Astrocyte (in vitro differentiated cells and primary cell): ENCODE results near the gene GATM. TPM values are rescaled to one million over a fixed set of nuclear protein-coding genes. Genes with fewer than 3 reads are reported as not detected.

Experiments used
- DNase-seq: peaks from one replicate; pipeline ENCODE4 v3.0.0-alpha.2; 2010; ENCODE audit warnings: low read depth
- FAIRE-seq: peaks from 2 replicates; lab custom pipeline; 2011; peaks lifted over from hg19 to GRCh38; lab: Jason Lieb, UNC
- H2AFZ ChIP-seq: 2 replicates; pipeline ENCODE4 v1.6.0; 2012; ENCODE audit warnings: low read depth, low read length, inconsistent platforms
- H3K27ac ChIP-seq: 2 replicates; pipeline ENCODE4 v1.5.1; 2011; ENCODE audit warnings: low read depth, low read length, inconsistent platforms
- H3K27me3 ChIP-seq: 2 replicates; pipeline ENCODE4 v1.6.0; 2011; ENCODE audit warnings: low read length, inconsistent platforms; ENCODE audit not compliant: insufficient read depth
- H3K36me3 ChIP-seq: 2 replicates; pipeline ENCODE4 v1.5.1; 2011; ENCODE audit warnings: low read length, inconsistent platforms; ENCODE audit not compliant: insufficient read depth
- H3K4me1 ChIP-seq: 2 replicates; pipeline ENCODE4 v1.5.1; 2011; ENCODE audit warnings: low read length, inconsistent platforms; ENCODE audit not compliant: insufficient read depth
- H3K4me2 ChIP-seq: 2 replicates; pipeline ENCODE4 v1.6.0; 2012; ENCODE audit warnings: low read length, inconsistent platforms
- H3K4me3 ChIP-seq: 2 replicates; pipeline ENCODE4 v1.5.1; 2011; ENCODE audit warnings: low read depth, mild to moderate bottlenecking, low read length, inconsistent platforms; ENCODE audit not compliant: insufficient read depth
- H3K79me2 ChIP-seq: 2 replicates; pipeline ENCODE4 v1.6.0; 2012; ENCODE audit warnings: mild to moderate bottlenecking, low read length, inconsistent platforms; ENCODE audit not compliant: insufficient read depth
- H3K9ac ChIP-seq: 2 replicates; pipeline ENCODE4 v1.6.0; 2012; ENCODE audit warnings: mild to moderate bottlenecking, low read length, inconsistent platforms
- H3K9me3 ChIP-seq: 2 replicates; pipeline ENCODE4 v1.5.1; 2012; ENCODE audit warnings: low read depth, mild to moderate bottlenecking, low read length, inconsistent platforms; ENCODE audit not compliant: insufficient read depth
- H4K20me1 ChIP-seq: 2 replicates; pipeline ENCODE4 v1.6.0; 2012; ENCODE audit warnings: low read length, inconsistent platforms; ENCODE audit not compliant: insufficient read depth
- H3K27ac Mint-ChIP-seq: one replicate; pipeline ENCODE4 v1.8.0; 2021; ENCODE audit warnings: mild to moderate bottlenecking, mixed read lengths; ENCODE audit not compliant: unreplicated experiment
- H3K27me3 Mint-ChIP-seq: one replicate; pipeline ENCODE4 v1.8.0; 2021; ENCODE audit warnings: low read depth, mixed read lengths; ENCODE audit not compliant: unreplicated experiment
- H3K36me3 Mint-ChIP-seq: one replicate; pipeline ENCODE4 v1.8.0; 2021; ENCODE audit warnings: low read depth, mixed read lengths; ENCODE audit not compliant: unreplicated experiment
- H3K4me1 Mint-ChIP-seq: one replicate; pipeline ENCODE4 v1.8.0; 2021; ENCODE audit warnings: low read depth, mixed read lengths; ENCODE audit not compliant: unreplicated experiment
- H3K4me3 Mint-ChIP-seq: one replicate; pipeline ENCODE4 v1.8.0; 2021; ENCODE audit warnings: mild to moderate bottlenecking, moderate library complexity, mixed read lengths; ENCODE audit not compliant: unreplicated experiment
- H3K9me3 Mint-ChIP-seq: one replicate; pipeline ENCODE4 v1.8.0; 2021; ENCODE audit warnings: mild to moderate bottlenecking, mixed read lengths; ENCODE audit not compliant: unreplicated experiment
- CTCF ChIP-seq: IDR thresholded peaks from 2 replicates; pipeline ENCODE4 v1.5.1; 2011; ENCODE audit warnings: low read depth, mild to moderate bottlenecking, inconsistent platforms, low read length, moderate library complexity; ENCODE audit not compliant: insufficient read depth
- EZH2 ChIP-seq: IDR thresholded peaks from 2 replicates; pipeline ENCODE4 v1.6.1; 2012; ENCODE audit warnings: mild to moderate bottlenecking, low read length, inconsistent platforms; ENCODE audit not compliant: insufficient read depth
- total RNA-seq: library from RNA; stranded (reverse); gene quantifications from 2 replicates; pipeline ENCODE4 v1.2.1, GENCODE V29; 2021

GATM gene
- total RNA-seq, 1 donor from 2014 or later, result 5.4 TPM

GRCh38 chr15:45338417-45338816 is 39.9 kb downstream of the GATM start:
- TF ChIP-seq EZH2 (no peak), CTCF (no peak)
- Mint-ChIP-seq H3K27me3 (no peaks in the 10 kb centered on the region), H3K36me3 (no peaks in the 10 kb centered on the region), H3K27ac (no peak overlapping the region), H3K4me3 (no peak overlapping the region), H3K9me3 (no peaks in the 10 kb centered on the region), H3K4me1 (no peaks in the 10 kb centered on the region)
- H3K4me2 ChIP-seq, result no peak overlapping the region
- H2AFZ ChIP-seq, result no peak overlapping the region
- FAIRE-seq (no peak), DNase-seq (no peak)
- no peak overlapping the region for H3K27ac ChIP-seq
- no peaks in the 10 kb centered on the region for H3K36me3 ChIP-seq
- no peaks in the 10 kb centered on the region for H3K4me1 ChIP-seq
- no peaks in the 10 kb centered on the region for H3K9me3 ChIP-seq
- H3K9ac ChIP-seq, result no peak overlapping the region
- no peak overlapping the region for H3K4me3 ChIP-seq
- no peaks in the 10 kb centered on the region for H3K79me2 ChIP-seq
- no peaks in the 10 kb centered on the region for H4K20me1 ChIP-seq
- H3K27me3 ChIP-seq, result no peaks in the 10 kb centered on the region

GRCh38 chr15:45337224-45337623 is 41.1 kb downstream of the GATM start:
- H2AFZ ChIP-seq, result no peak overlapping the region
- no peak overlapping the region for H3K4me2 ChIP-seq
- DNase-seq (no peak), FAIRE-seq (no peak)
- H3K4me1 Mint-ChIP-seq, result peaks cover 3% of the 10 kb centered on the region
- H3K4me3 ChIP-seq, result no peak overlapping the region
- H3K9ac ChIP-seq, result no peak overlapping the region
- no peaks in the 10 kb centered on the region for H3K27me3 ChIP-seq
- H4K20me1 ChIP-seq, result no peaks in the 10 kb centered on the region
- H3K27me3 Mint-ChIP-seq, result no peaks in the 10 kb centered on the region
- TF ChIP-seq CTCF (no peak), EZH2 (no peak)
- no peaks in the 10 kb centered on the region for H3K36me3 Mint-ChIP-seq
- H3K9me3 ChIP-seq, result no peaks in the 10 kb centered on the region
- H3K27ac Mint-ChIP-seq, result no peak overlapping the region
- H3K79me2 ChIP-seq, result no peaks in the 10 kb centered on the region
- no peak overlapping the region for H3K4me3 Mint-ChIP-seq
- H3K9me3 Mint-ChIP-seq, result no peaks in the 10 kb centered on the region
- no peaks in the 10 kb centered on the region for H3K36me3 ChIP-seq
- no peaks in the 10 kb centered on the region for H3K4me1 ChIP-seq
- H3K27ac ChIP-seq, result no peak overlapping the region

- H3K27me3 Mint-ChIP-seq, result no peaks in the 10 kb centered on the region
- no peaks in the 10 kb centered on the region for H3K9me3 ChIP-seq
Observed at GRCh38 chr15:45333550-45333949, 44.8 kb downstream of the GATM start.

More at GRCh38 chr15:45333550-45333949, 44.8 kb downstream of the GATM start:
- H3K27ac Mint-ChIP-seq, result peak overlapping the region; percentile 58
- Histone ChIP-seq H3K9ac (no peak overlapping the region), H2AFZ (no peak overlapping the region), H3K4me3 (no peak overlapping the region), H3K79me2 (no peaks in the 10 kb centered on the region), H3K4me2 (no peak overlapping the region), H4K20me1 (no peaks in the 10 kb centered on the region), H3K4me1 (no peaks in the 10 kb centered on the region), H3K27ac (no peak overlapping the region), H3K36me3 (no peaks in the 10 kb centered on the region), H3K27me3 (no peaks in the 10 kb centered on the region)
- FAIRE-seq (no peak), DNase-seq (peak; percentile 7)
- no peaks in the 10 kb centered on the region for H3K9me3 Mint-ChIP-seq
- H3K36me3 Mint-ChIP-seq, result no peaks in the 10 kb centered on the region
- H3K4me1 Mint-ChIP-seq, result peaks cover 10% of the 10 kb centered on the region
- H3K4me3 Mint-ChIP-seq, result no peak overlapping the region
- no peak for TF ChIP-seq CTCF
- no peak for TF ChIP-seq EZH2
